OCI-LY3 (cell line): Measurements from ENCODE around the gene NUDT8.

ENCODE experiments used
- H2AFZ ChIP-seq: fragments of 200-600, 300-600 bp; shearing (Covaris generic); 2 replicates; pipeline ENCODE4 v1.6.0; 2014; ENCODE audit warnings: antibody characterized with exemption, low read depth, low read length
- H3K27ac ChIP-seq: fragments of 200-600, 300-600 bp; sonication (generic); 2 replicates; pipeline ENCODE4 v1.5.1; 2014; ENCODE audit warnings: mild to moderate bottlenecking, low read length, moderate library complexity, mixed read lengths
- H3K27me3 ChIP-seq: fragments of 200-600, 300-600 bp; sonication (generic); 2 replicates; pipeline ENCODE4 v1.6.1; 2014; ENCODE audit warnings: low read depth, low read length, mixed read lengths
- H3K36me3 ChIP-seq: fragments of 200-600, 300-600 bp; sonication (generic); replicated peaks from 2 replicates; pipeline ENCODE3; 2014; ENCODE audit warnings: low read depth, low read length, mixed read lengths
- H3K4me1 ChIP-seq: fragments of 300-600, 200-600 bp; sonication (generic); 2 replicates; pipeline ENCODE4 v1.6.1; 2014; ENCODE audit warnings: low read length, mixed read lengths
- H3K4me2 ChIP-seq: fragments of 200-600, 300-600 bp; sonication (generic); 2 replicates; pipeline ENCODE4 v1.6.1; 2014; ENCODE audit warnings: low read length, mixed read lengths
- H3K4me3 ChIP-seq: fragments of 300-600, 200-600 bp; sonication (generic); 2 replicates; pipeline ENCODE4 v1.5.1; 2014; ENCODE audit warnings: antibody characterized with exemption, mild to moderate bottlenecking, low read length, moderate library complexity
- H3K79me2 ChIP-seq: fragments of 300-600, 200-600 bp; shearing (Covaris generic); 2 replicates; pipeline ENCODE4 v1.6.1; 2014; ENCODE audit warnings: mild to moderate bottlenecking, low read length, mixed read lengths
- H3K9ac ChIP-seq: fragments of 300-600, 200-600 bp; shearing (Covaris generic); 2 replicates; pipeline ENCODE4 v1.6.0; 2014; ENCODE audit warnings: mild to moderate bottlenecking, low read length, moderate library complexity
- H3K9me3 ChIP-seq: fragments of 200-600, 300-600 bp; shearing (Covaris generic); 2 replicates; pipeline ENCODE4 v1.6.1; 2014; ENCODE audit warnings: low read length, mixed read lengths; ENCODE audit not compliant: insufficient read depth
- H4K20me1 ChIP-seq: fragments of 200-600, 300-600 bp; sonication (generic); 2 replicates; pipeline ENCODE4 v1.6.1; 2016; ENCODE audit warnings: low read length, mixed read lengths; ENCODE audit not compliant: insufficient read depth
- CTCF ChIP-seq: fragments of 200-600, 300-600 bp; sonication (generic); IDR thresholded peaks from 2 replicates; pipeline ENCODE4 v1.5.1; 2014; ENCODE audit warnings: antibody characterized with exemption, low read length, low read depth
- EZH2phosphoT487 ChIP-seq: fragments of 200-600 bp; shearing (Covaris generic); IDR thresholded peaks from 2 replicates; pipeline ENCODE4 v1.6.1; 2018; ENCODE audit warnings: antibody characterized with exemption, mixed run types, low read depth

The NUDT8 gene

GRCh38 chr11:67584205-67584880 is 45.4 kb downstream of the NUDT8 start:
- H3K9me3 ChIP-seq = peaks cover 10% of the 10 kb centered on the region; the same call in 1 of the 2 replicates
- H4K20me1 ChIP-seq = peaks cover 12% of the 10 kb centered on the region
- peak overlapping the region; percentile 65 for H3K27ac ChIP-seq
- peaks cover 43% of the 10 kb centered on the region for H3K79me2 ChIP-seq
- peak overlapping the region; percentile 87 for H3K4me2 ChIP-seq
- peaks cover 46% of the 10 kb centered on the region for H3K36me3 ChIP-seq
- H3K27me3 ChIP-seq = peaks cover 23% of the 10 kb centered on the region
- H2AFZ ChIP-seq = no peak overlapping the region
- H3K4me1 ChIP-seq = peaks cover 66% of the 10 kb centered on the region
- peak overlapping the region; percentile 86 for H3K9ac ChIP-seq
- H3K4me3 ChIP-seq = peak overlapping the region; percentile 83
- TF ChIP-seq CTCF = no peak
- no peak for TF ChIP-seq EZH2phosphoT487

GRCh38 chr11:67583247-67584204 is 46.2 kb downstream of the NUDT8 start, which contains the start of gene GSTP1:
Gene GSTP1, plus strand, starts transcription at chr11:67583812. Its CDS starts 32 bp downstream, at chr11:67583844.
- Histone ChIP-seq H3K9me3 (peaks cover 7% of the 10 kb centered on the region; the same call in 1 of the 2 replicates), H3K4me2 (peak within 1 kb of the TSS; percentile 87), H3K4me1 (peaks cover 62% of the 10 kb centered on the region), H3K79me2 (peaks cover 43% of the 10 kb centered on the region), H3K36me3 (peaks cover 40% of the 10 kb centered on the region), H3K9ac (peak within 1 kb of the TSS; percentile 86), H3K27ac (peak within 1 kb of the TSS; percentile 65), H2AFZ (peak within 1 kb of the TSS; percentile 66; the same call in 1 of the 2 replicates), H4K20me1 (peaks cover 12% of the 10 kb centered on the region), H3K4me3 (peak within 1 kb of the TSS; percentile 83), H3K27me3 (peaks cover 23% of the 10 kb centered on the region)
- TF ChIP-seq CTCF (peak; percentile 74), EZH2phosphoT487 (no peak)

GRCh38 chr11:67582011-67582410 is 47.7 kb downstream of the NUDT8 start:
- H3K9me3 ChIP-seq = peaks cover 7% of the 10 kb centered on the region; the same call in 1 of the 2 replicates
- no peak overlapping the region for H3K9ac ChIP-seq
- no peak overlapping the region for H3K27ac ChIP-seq
- TF ChIP-seq CTCF (no peak), EZH2phosphoT487 (no peak)
- H3K4me3 ChIP-seq = peak overlapping the region; percentile 83; the same call in 1 of the 2 replicates
- peak overlapping the region; percentile 75 for H3K4me2 ChIP-seq
- H3K27me3 ChIP-seq = peaks cover 36% of the 10 kb centered on the region
- peaks cover 12% of the 10 kb centered on the region for H4K20me1 ChIP-seq
- no peak overlapping the region for H2AFZ ChIP-seq
- peaks cover 47% of the 10 kb centered on the region for H3K4me1 ChIP-seq
- peaks cover 28% of the 10 kb centered on the region for H3K36me3 ChIP-seq
- H3K79me2 ChIP-seq = peaks cover 43% of the 10 kb centered on the region
